H1 (cell line): ENCODE results near the gene MAGI3. TPM values are rescaled to one million over a fixed set of nuclear protein-coding genes. Genes with fewer than 3 reads are reported as not detected.

ENCODE experiments used
- CHD7 ChIP-seq: fragments of 300-600 bp; sonication (generic); IDR thresholded peaks from 2 replicates; pipeline ENCODE4 v1.7.1; 2012; ENCODE audit warnings: low read length, moderate library complexity, mild to moderate bottlenecking, inconsistent platforms; ENCODE audit not compliant: insufficient replicate concordance
- EZH2 ChIP-seq: fragments of 200-600 bp; sonication (generic); IDR thresholded peaks from 2 replicates; pipeline ENCODE4 v1.7.1; 2012; ENCODE audit warnings: low read depth, mild to moderate bottlenecking, moderate library complexity, low read length, inconsistent platforms; ENCODE audit not compliant: severe bottlenecking
- polyA plus RNA-seq, 7 experiments: library from polyadenylated mRNA; depleted of rRNA in 3 of 7; stranded (reverse) in 5 of 7; unstranded in 2 of 7; fragments of >200 nt in 5 of 7; fragments of 200-250 nt in 2 of 7; gene quantifications; 1 replicate in 5 of 7; 2 replicates in 1 of 7; 4 replicates in 1 of 7; pipeline versions ENCODE4 v1.2.1 to v1.2.3, GENCODE V29; 2011 to 2013; ENCODE audit warnings: missing spikeins in 2 of 7, mixed read lengths in 2 of 7
- total RNA-seq: library from RNA; stranded (reverse); fragmentation: NEBNext Ultra II Directional; extraction: Animal tissue kit (Norgen Biotek cat#: 25700); gene quantifications from 2 replicates; pipeline ENCODE4 v1.2.1, GENCODE V29; 2021

MAGI3 gene
- total and polyA plus RNA-seq, 2 of the 8 experiments (the other 6 are each of a cell fraction or from before 2014, with no cell fraction given), result 2.3 to 7.8 TPM

GRCh38 chr1:113433184-113433583 is 42.9 kb downstream of the MAGI3 start (continued):
- TF ChIP-seq CHD7 (no peak), EZH2 (no peak)
